Non-pigmented ciliary epithelial cell (primary cell): ENCODE results near the gene MARCHF2.
"Not testable (repeated sequence)": the region's sequence is repeated elsewhere in the genome, so short reads cannot be mapped to it uniquely, and the experiment has no call there.

Experiments used
- DNase-seq: peaks from one replicate; pipeline ENCODE4 v3.0.0-alpha.2; 2010; ENCODE audit warnings: low read depth

MARCHF2 gene

GRCh38 chr19:8412783-8413628, at the start of gene MARCHF2:
MARCHF2 (plus strand) TSS chr19:8413305; CDS start chr19:8421841, 8,536 bp downstream.
- peak; percentile 84 for DNase-seq

GRCh38 chr19:8363803-8364771, 49.0 kb upstream of the MARCHF2 start, which contains the start of gene ANGPTL4:
ANGPTL4 (plus strand) TSS chr19:8364155; CDS start chr19:8364322, 167 bp downstream.
- no peak for DNase-seq

GRCh38 chr19:8366121-8366581, 47.0 kb upstream of the MARCHF2 start:
- DNase-seq: no peak

GRCh38 chr19:8366961-8367326, 46.2 kb upstream of the MARCHF2 start:
- DNase-seq: no peak

- peak; percentile 89 for DNase-seq
Measured at GRCh38 chr19:8367327-8368001, 45.6 kb upstream of the MARCHF2 start.

GRCh38 chr19:8370176-8371010, 42.7 kb upstream of the MARCHF2 start:
- no peak for DNase-seq

- no peak for DNase-seq
Measured at GRCh38 chr19:8371011-8371804, 41.9 kb upstream of the MARCHF2 start.

GRCh38 chr19:8373867-8374813, 39.0 kb upstream of the MARCHF2 start:
- no peak for DNase-seq

- DNase-seq: not testable (repeated sequence)
Measured at GRCh38 chr19:8375766-8376165, 37.3 kb upstream of the MARCHF2 start.

- not testable (repeated sequence) for DNase-seq
Measured at GRCh38 chr19:8376373-8376974, 36.6 kb upstream of the MARCHF2 start.

GRCh38 chr19:8377598-8377997, 35.5 kb upstream of the MARCHF2 start:
- no peak for DNase-seq

- not testable (repeated sequence) for DNase-seq
Measured at GRCh38 chr19:8379156-8379891, 33.8 kb upstream of the MARCHF2 start.

- DNase-seq: not testable (repeated sequence)
Measured at GRCh38 chr19:8384569-8384968, 28.5 kb upstream of the MARCHF2 start.

GRCh38 chr19:8385103-8385502, 28.0 kb upstream of the MARCHF2 start:
- DNase-seq: not testable (repeated sequence)

- DNase-seq: not testable (repeated sequence)
Measured at GRCh38 chr19:8385566-8385965, 27.5 kb upstream of the MARCHF2 start.

- DNase-seq: not testable (repeated sequence)
Measured at GRCh38 chr19:8386419-8386818, 26.7 kb upstream of the MARCHF2 start.

- no peak for DNase-seq
Measured at GRCh38 chr19:8386990-8387389, 26.1 kb upstream of the MARCHF2 start.
